WI38 (cell line): Measurements from ENCODE around the gene GSTK1.

Source experiments
- H3K4me3 ChIP-seq: 2 replicates; pipeline ENCODE4 v1.5.1; 2011; ENCODE audit warnings: low read depth, mild to moderate bottlenecking, control low read depth, low read length
- CTCF ChIP-seq: IDR thresholded peaks from 2 replicates; pipeline ENCODE4 v1.5.1; 2012; ENCODE audit warnings: low read depth, mild to moderate bottlenecking, control low read depth, low read length

The GSTK1 gene

GRCh38 chr7:143287935-143288826, 24.9 kb downstream of the GSTK1 start, which contains the start of gene CASP2:
CASP2 (plus strand) TSS chr7:143288351; CDS start chr7:143288456, 105 bp downstream.
- peak within 1 kb of the TSS; percentile 90 for H3K4me3 ChIP-seq
- 0 out of 2 replicates have a peak, but pooled peaks have one; percentile 16 for TF ChIP-seq CTCF

DNA sequence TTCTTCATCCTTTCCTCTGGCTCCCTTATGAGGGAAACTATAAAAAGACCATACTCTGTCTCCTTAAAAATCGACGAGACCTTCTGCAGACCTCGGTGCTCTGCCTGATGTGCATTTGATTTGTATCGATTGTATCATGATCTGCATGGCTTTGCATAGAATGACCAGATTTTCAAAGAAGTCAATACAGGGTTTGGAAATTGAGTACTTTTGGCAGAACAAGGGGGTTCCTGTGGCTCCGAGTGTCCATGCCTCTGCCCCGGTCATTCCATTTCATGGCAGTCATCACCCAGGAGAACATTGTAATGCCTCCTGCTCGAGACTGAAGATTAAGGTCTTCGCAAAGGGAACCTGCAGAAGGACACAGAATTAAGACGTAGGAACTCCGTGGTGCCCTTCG, 25.6 kb downstream of the GSTK1 start:
- H3K4me3 ChIP-seq, result peak overlapping the region; percentile 90
- TF ChIP-seq CTCF, result no peak

DNA sequence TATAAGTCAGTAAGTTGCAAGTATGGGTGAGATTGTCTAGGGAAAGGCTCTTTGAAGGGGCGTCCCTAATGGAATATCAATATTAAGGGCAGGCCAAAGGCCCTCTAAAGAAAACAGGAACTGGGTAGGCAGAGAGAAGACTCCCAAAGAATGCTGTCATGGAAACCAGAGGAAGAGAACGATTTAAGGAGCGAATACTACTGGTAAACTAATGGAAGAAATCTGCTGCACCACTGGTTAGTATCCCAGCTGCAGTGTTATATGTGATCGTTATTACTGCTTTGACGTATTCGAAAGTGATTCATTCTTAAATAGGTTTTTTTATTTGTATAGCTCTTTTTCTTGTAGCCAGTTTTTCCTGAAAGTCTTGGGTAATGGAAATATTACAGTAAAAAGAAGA, 26.2 kb downstream of the GSTK1 start:
- no peak for TF ChIP-seq CTCF

GRCh38 chr7:143289888-143290287, 26.6 kb downstream of the GSTK1 start:
- peak overlapping the region; percentile 90; the same call in 1 of the 2 replicates for H3K4me3 ChIP-seq

More for the DNA sequence above, 26.2 kb downstream of the GSTK1 start:
- H3K4me3 ChIP-seq, result peak overlapping the region; percentile 90

- H3K4me3 ChIP-seq, result no peak overlapping the region
- no peak for TF ChIP-seq CTCF
Measured at GRCh38 chr7:143290293-143290692, 27.1 kb downstream of the GSTK1 start.

DNA sequence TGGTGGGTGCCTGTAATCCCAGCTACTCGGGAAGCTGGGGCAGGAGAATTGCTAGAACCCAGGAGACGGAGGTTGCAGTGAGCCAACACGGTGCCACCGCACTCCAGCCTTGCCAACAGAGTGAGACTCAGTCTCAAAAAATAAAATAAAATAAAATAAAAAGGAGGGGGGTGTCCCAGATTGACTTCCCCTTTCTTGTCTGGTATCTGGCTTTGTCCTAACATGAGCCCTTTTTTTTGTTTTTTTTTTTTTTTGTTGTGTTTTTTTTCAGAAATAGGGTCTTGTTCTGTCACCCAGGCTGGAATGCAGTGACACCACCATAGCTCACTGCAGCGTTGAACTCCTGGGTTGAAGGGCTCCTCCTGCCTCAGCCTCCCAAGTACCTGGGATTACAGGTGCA, 29.6 kb downstream of the GSTK1 start:
- no peak overlapping the region for H3K4me3 ChIP-seq
- no peak for TF ChIP-seq CTCF

GRCh38 chr7:143295870-143296269, 32.6 kb downstream of the GSTK1 start:
- H3K4me3 ChIP-seq, result no peak overlapping the region
- TF ChIP-seq CTCF, result no peak
